H1 (cell line): Measurements from ENCODE around the gene EXOC2. TPM values are rescaled to one million over a fixed set of nuclear protein-coding genes. Genes with fewer than 3 reads are reported as not detected.

ENCODE experiments used
- CTCF ChIA-PET: fragments of 300-600 bp; sonication (Branson Sonifier 250); formaldehyde crosslinking; loops from one replicate; lab custom pipeline; 2021; ENCODE audit not compliant: partially characterized antibody; lab: Charles Lee
- POLR2A ChIA-PET: fragments of 300-600 bp; sonication (Branson Sonifier 250); formaldehyde crosslinking; loops from one replicate; lab custom pipeline; 2021; ENCODE audit warnings: inconsistent platforms; ENCODE audit not compliant: partially characterized antibody; lab: Charles Lee
- DNase-seq, 2 experiments: peaks; one replicate each; pipeline versions ENCODE4 v3.0.0 to v3.0.0-alpha.2; 2010 to 2022; ENCODE audit warnings: low spot score in 2 of 2, low read depth in 1 of 2, mixed read lengths in 1 of 2
- FAIRE-seq: peaks from 2 replicates; lab custom pipeline; 2011; peaks lifted over from hg19 to GRCh38; lab: Jason Lieb, UNC
- H2AFZ ChIP-seq: 2 replicates; pipeline ENCODE4 v1.8.1; 2012; ENCODE audit warnings: low read length, inconsistent platforms
- H2AK5ac ChIP-seq: 2 replicates; pipeline ENCODE4 v1.6.1; 2013; ENCODE audit warnings: low read depth, low read length
- H2BK120ac ChIP-seq: replicated peaks from 2 replicates; pipeline ENCODE3; 2013; ENCODE audit warnings: low read depth, low read length, inconsistent platforms
- H2BK12ac ChIP-seq: 2 replicates; pipeline ENCODE4 v1.6.1; 2013; ENCODE audit warnings: low read depth, low read length
- H2BK15ac ChIP-seq: 2 replicates; pipeline ENCODE4 v1.6.1; 2013; ENCODE audit warnings: low read length
- H2BK20ac ChIP-seq: 2 replicates; pipeline ENCODE4 v1.6.1; 2013; ENCODE audit warnings: low read length
- H2BK5ac ChIP-seq: 2 replicates; pipeline ENCODE4 v1.6.1; 2013; ENCODE audit warnings: low read depth, low read length
- H3K14ac ChIP-seq: 2 replicates; pipeline ENCODE4 v1.6.1; 2013; ENCODE audit warnings: inconsistent platforms; ENCODE audit not compliant: insufficient read length
- H3K18ac ChIP-seq: 2 replicates; pipeline ENCODE4 v1.6.1; 2013; ENCODE audit warnings: low read length; ENCODE audit errors: extremely low read depth
- H3K23ac ChIP-seq: 2 replicates; pipeline ENCODE4 v1.6.1; 2013; ENCODE audit warnings: inconsistent platforms; ENCODE audit not compliant: insufficient read length
- H3K23me2 ChIP-seq: 2 replicates; pipeline ENCODE4 v1.6.1; 2013; ENCODE audit warnings: low read depth, low read length
- H3K27ac ChIP-seq: 2 replicates; pipeline ENCODE4 v1.6.1; 2011; ENCODE audit warnings: low read depth, low read length, inconsistent platforms
- H3K27me3 ChIP-seq, 4 experiments: replicated peaks in 1 of 4; 1 replicate in 1 of 4; 2 replicates in 3 of 4; pipeline versions ENCODE4 v1.6.1 to v1.8.1; 2011 to 2013; ENCODE audit warnings: low read length in 3 of 4, mild to moderate bottlenecking in 3 of 4, inconsistent platforms in 2 of 4, mixed read lengths in 2 of 4, moderate library complexity in 1 of 4; ENCODE audit not compliant: control insufficient read depth in 3 of 4, insufficient read depth in 3 of 4; ENCODE audit errors: extremely low read depth in 1 of 4
- H3K36me3 ChIP-seq, 4 experiments: 2 replicates each; pipeline versions ENCODE4 v1.6.1 to v1.8.1; 2011 to 2013; ENCODE audit warnings: mild to moderate bottlenecking in 4 of 4, low read length in 3 of 4, moderate library complexity in 2 of 4, control low read depth in 1 of 4, inconsistent platforms in 1 of 4; ENCODE audit not compliant: insufficient read depth in 4 of 4, control insufficient read depth in 2 of 4
- H3K4ac ChIP-seq: replicated peaks from 2 replicates; pipeline ENCODE3; 2013; ENCODE audit warnings: low read length, low read depth, mixed read lengths, inconsistent platforms; ENCODE audit not compliant: insufficient read length
- H3K4me1 ChIP-seq, 4 experiments: replicated peaks in 1 of 4; 1 replicate in 1 of 4; 2 replicates in 3 of 4; pipeline versions ENCODE4 v1.6.1 to v1.8.1; 2011 to 2013; ENCODE audit warnings: low read length in 3 of 4, inconsistent platforms in 2 of 4, mixed read lengths in 1 of 4; ENCODE audit not compliant: insufficient read depth in 4 of 4, control insufficient read depth in 3 of 4
- H3K4me2 ChIP-seq, 2 experiments: 2 replicates each; pipeline versions ENCODE4 v1.6.1 to v1.8.1; 2011 to 2013; ENCODE audit warnings: low read depth in 2 of 2, low read length in 2 of 2, control low read depth in 1 of 2, inconsistent platforms in 1 of 2, mild to moderate bottlenecking in 1 of 2; ENCODE audit not compliant: insufficient read depth in 1 of 2
- H3K4me3 ChIP-seq, 4 experiments: fragments of 200-600, 300-600 bp in 1 of 4; sonication (generic), shearing (Covaris generic), sonication (Bioruptor Twin) in 1 of 4; 2 replicates each; pipeline versions ENCODE4 v1.5.1 to v1.8.1; 2011 to 2016; ENCODE audit warnings: low read length in 4 of 4, low read depth in 3 of 4, control low read depth in 2 of 4, inconsistent platforms in 2 of 4, mild to moderate bottlenecking in 2 of 4, mixed read lengths in 1 of 4, moderate library complexity in 1 of 4; ENCODE audit not compliant: insufficient read depth in 2 of 4; ENCODE audit errors: extremely low read depth in 1 of 4
- H3K56ac ChIP-seq: replicated peaks from 2 replicates; pipeline ENCODE3; 2013; ENCODE audit warnings: low read depth, mild to moderate bottlenecking, mixed read lengths, low read length, inconsistent platforms; ENCODE audit not compliant: insufficient read length
- H3K79me1 ChIP-seq: 2 replicates; pipeline ENCODE4 v1.6.1; 2013; ENCODE audit warnings: low read depth, low read length, control low read depth
- H3K79me2 ChIP-seq, 2 experiments: 2 replicates each; pipeline versions ENCODE4 v1.6.1 to v1.8.1; 2012 to 2013; ENCODE audit warnings: low read length in 2 of 2, mild to moderate bottlenecking in 2 of 2, inconsistent platforms in 1 of 2; ENCODE audit not compliant: insufficient read depth in 2 of 2, control insufficient read depth in 1 of 2
- H3K9ac ChIP-seq, 4 experiments: replicated peaks in 1 of 4; 1 replicate in 1 of 4; 2 replicates in 3 of 4; pipeline versions ENCODE4 v1.6.1 to v1.8.1; 2011 to 2013; ENCODE audit warnings: low read depth in 3 of 4, low read length in 3 of 4, control low read depth in 2 of 4, mild to moderate bottlenecking in 2 of 4, moderate library complexity in 2 of 4, inconsistent platforms in 1 of 4; ENCODE audit errors: extremely low read depth in 1 of 4
- H3K9me3 ChIP-seq, 2 experiments: 2 replicates each; pipeline versions ENCODE4 v1.6.1 to v1.8.1; 2012 to 2013; ENCODE audit warnings: mild to moderate bottlenecking in 2 of 2, moderate library complexity in 2 of 2, control low read depth in 1 of 2, inconsistent platforms in 1 of 2, low read depth in 1 of 2, low read length in 1 of 2, mixed read lengths in 1 of 2; ENCODE audit not compliant: insufficient read depth in 2 of 2
- H4K20me1 ChIP-seq, 2 experiments: replicated peaks in 1 of 2; 2 replicates each; pipeline versions ENCODE3 to v1.8.1; 2011 to 2013; ENCODE audit warnings: inconsistent platforms in 2 of 2, low read length in 2 of 2, mild to moderate bottlenecking in 1 of 2; ENCODE audit not compliant: insufficient read depth in 2 of 2, control insufficient read depth in 1 of 2
- H4K5ac ChIP-seq: 2 replicates; pipeline ENCODE4 v1.6.1; 2013; ENCODE audit warnings: low read length, low read depth, mixed read lengths, inconsistent platforms; ENCODE audit not compliant: insufficient read length
- H4K8ac ChIP-seq: 2 replicates; pipeline ENCODE4 v1.8.0; 2013; ENCODE audit warnings: mild to moderate bottlenecking, moderate library complexity, low read length, inconsistent platforms; ENCODE audit not compliant: insufficient read depth; ENCODE audit errors: extremely low read depth
- H4K91ac ChIP-seq: replicated peaks from 2 replicates; pipeline ENCODE3; 2013; ENCODE audit warnings: low read length, mixed read lengths, inconsistent platforms; ENCODE audit not compliant: insufficient read length
- ASH2L ChIP-seq: fragments of 200-600, 300-600 bp; sonication (generic); IDR thresholded peaks from one replicate; pipeline ENCODE4 v1.7.1; 2017; ENCODE audit warnings: low read length
- NANOG ChIP-seq: IDR thresholded peaks from 2 replicates; pipeline ENCODE4 v1.6.1; 2011; ENCODE audit warnings: low read length, low read depth, mild to moderate bottlenecking, inconsistent platforms; ENCODE audit not compliant: insufficient read depth, poor library complexity, severe bottlenecking
- NRF1 ChIP-seq: IDR thresholded peaks from 2 replicates; pipeline ENCODE4 v1.6.1; 2011; ENCODE audit warnings: mild to moderate bottlenecking, low read depth, low read length, improper control_type of control experiment
- POLR2A ChIP-seq, 2 experiments: IDR thresholded peaks; 1 replicate in 1 of 2; 2 replicates in 1 of 2; pipeline ENCODE4 v1.6.1; 2011; ENCODE audit warnings: low read depth in 2 of 2, low read length in 2 of 2, mild to moderate bottlenecking in 2 of 2; ENCODE audit errors: control extremely low read depth in 1 of 2
- RFX5 ChIP-seq: IDR thresholded peaks from 2 replicates; pipeline ENCODE4 v1.6.1; 2011; ENCODE audit warnings: low read depth, low read length, improper control_type of control experiment, borderline replicate concordance
- WGBS, 2 experiments: shearing (Covaris generic) in 1 of 2; methylation state at CpG; one replicate each; pipeline versions ENCODE4 v1.1.6 to v1.1.7; 2013 to 2015; ENCODE audit warnings: low lambda C conversion rate in 2 of 2, mixed read lengths in 2 of 2, inconsistent platforms in 1 of 2, low coverage in 1 of 2, missing lambda C conversion rate in 1 of 2; ENCODE audit not compliant: insufficient replicate concordance in 2 of 2, insufficient coverage in 1 of 2, insufficient read length in 1 of 2; ENCODE audit errors: extremely low coverage in 1 of 2, missing lambda C conversion rate in 1 of 2; 5-methylcytosine and 5-hydroxymethylcytosine counted together
- polyA plus RNA-seq, 7 experiments: library from polyadenylated mRNA; depleted of rRNA in 3 of 7; stranded (reverse) in 5 of 7; unstranded in 2 of 7; fragments of >200 nt in 5 of 7; fragments of 200-250 nt in 2 of 7; gene quantifications; 1 replicate in 5 of 7; 2 replicates in 1 of 7; 4 replicates in 1 of 7; pipeline versions ENCODE4 v1.2.1 to v1.2.3, GENCODE V29; 2011 to 2013; ENCODE audit warnings: missing spikeins in 2 of 7, mixed read lengths in 2 of 7
- total RNA-seq: library from RNA; stranded (reverse); fragmentation: NEBNext Ultra II Directional; extraction: Animal tissue kit (Norgen Biotek cat#: 25700); gene quantifications from 2 replicates; pipeline ENCODE4 v1.2.1, GENCODE V29; 2021
- TF ChIP-seq, protein P1 (sequence below): IDR thresholded peaks from 2 replicates; pipeline ENCODE4 v1.6.1; 2012; ENCODE audit warnings: low read length, inconsistent platforms
- TF ChIP-seq, protein P2 (sequence below): IDR thresholded peaks from 2 replicates; pipeline ENCODE4 v1.6.1; 2011; ENCODE audit warnings: low read depth, mild to moderate bottlenecking, low read length; ENCODE audit not compliant: insufficient read depth

EXOC2 gene
- total and polyA plus RNA-seq, 2 of the 8 experiments (the other 6 are each of a cell fraction or from before 2014, with no cell fraction given) = 25.5 to 44.4 TPM

GRCh38 chr6:551829-552350, 141.0 kb downstream of the EXOC2 start:
- peak overlapping the region in 1 of 2 experiments; percentile 37; a peak in 1 of 4 replicates for H3K4me2 ChIP-seq
- WGBS, 2 experiments = 84% methylated on average over 12 of the region's 12 CpGs; no CpG with 5 or more reads in 1 of the 2 experiments
- no peak overlapping the region; a peak in 1 of 8 replicates for H3K4me3 ChIP-seq

More at GRCh38 chr6:551829-552350, 141.0 kb downstream of the EXOC2 start:
- Histone ChIP-seq H2BK15ac (no peak overlapping the region), H3K27ac (0 out of 2 replicates have a peak overlapping the region, but pooled peaks have one; percentile 16), H3K56ac (no peak overlapping the region), H3K79me2 (no peaks in the 10 kb centered on the region), H3K14ac (no peak overlapping the region), H2AK5ac (no peak overlapping the region; the same call in 1 of the 2 replicates), H3K23me2 (no peaks in the 10 kb centered on the region), H2BK12ac (no peak overlapping the region), H2BK20ac (no peak overlapping the region), H3K9ac (no peak overlapping the region), H3K36me3 (peaks cover 3 to 44% (median 14%) of the 10 kb centered on the region in 4 experiments; a peak in 7 of 8 replicates), H2BK5ac (peak overlapping the region; percentile 15; the same call in 1 of the 2 replicates), H2AFZ (no peak overlapping the region), H3K27me3 (no peaks in the 10 kb centered on the region), H4K91ac (no peak overlapping the region), H3K4ac (no peak overlapping the region), H4K5ac (no peak overlapping the region), H3K18ac (0 out of 2 replicates have a peak overlapping the region, but pooled peaks have one; percentile 22), H2BK120ac (no peak overlapping the region), H3K23ac (no peak overlapping the region), H4K8ac (no peak overlapping the region), H3K4me1 (peaks cover 7 to 11% (median 9%) of the 10 kb centered on the region in 4 experiments), H4K20me1 (no peaks in the 10 kb centered on the region), H3K79me1 (no peaks in the 10 kb centered on the region), H3K9me3 (no peaks in the 10 kb centered on the region)
- TF ChIP-seq, protein P1, sequence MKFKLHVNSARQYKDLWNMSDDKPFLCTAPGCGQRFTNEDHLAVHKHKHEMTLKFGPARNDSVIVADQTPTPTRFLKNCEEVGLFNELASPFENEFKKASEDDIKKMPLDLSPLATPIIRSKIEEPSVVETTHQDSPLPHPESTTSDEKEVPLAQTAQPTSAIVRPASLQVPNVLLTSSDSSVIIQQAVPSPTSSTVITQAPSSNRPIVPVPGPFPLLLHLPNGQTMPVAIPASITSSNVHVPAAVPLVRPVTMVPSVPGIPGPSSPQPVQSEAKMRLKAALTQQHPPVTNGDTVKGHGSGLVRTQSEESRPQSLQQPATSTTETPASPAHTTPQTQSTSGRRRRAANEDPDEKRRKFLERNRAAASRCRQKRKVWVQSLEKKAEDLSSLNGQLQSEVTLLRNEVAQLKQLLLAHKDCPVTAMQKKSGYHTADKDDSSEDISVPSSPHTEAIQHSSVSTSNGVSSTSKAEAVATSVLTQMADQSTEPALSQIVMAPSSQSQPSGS = no peak
- TF ChIP-seq NRF1 = no peak
- no peak for TF ChIP-seq RFX5
- peak; percentile 1 for TF ChIP-seq ASH2L
- TF ChIP-seq, protein P2, sequence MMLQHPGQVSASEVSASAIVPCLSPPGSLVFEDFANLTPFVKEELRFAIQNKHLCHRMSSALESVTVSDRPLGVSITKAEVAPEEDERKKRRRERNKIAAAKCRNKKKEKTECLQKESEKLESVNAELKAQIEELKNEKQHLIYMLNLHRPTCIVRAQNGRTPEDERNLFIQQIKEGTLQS = no peak
- no peak for TF ChIP-seq NANOG
- TF ChIP-seq POLR2A (IDR thresholded peaks at IDR 0.05; ENCODE audit: control extremely low read depth in 1 of 2, low read depth in 2 of 2, low read length in 2 of 2) = no peak
- no peak for FAIRE-seq
- ChIA-PET CTCF (interaction anchor here (0.9 to 1.7 kb wide), 4 partner anchors 8 to 34 kb away, joined by 3 to 4 read pairs (median 3); no protein-coding TSS in a partner anchor), POLR2A (no interaction called here)
- DNase-seq = no peak
